K562 (cell line): ENCODE data around the gene C22orf39. TPM values are rescaled to one million over a fixed set of nuclear protein-coding genes. Genes with fewer than 3 reads are reported as not detected.

Experiments
- CBX2 ChIP-seq: fragments of 200-600 bp; sonication (generic); IDR thresholded peaks from one replicate; pipeline ENCODE4 v1.6.1; 2012; ENCODE audit warnings: mild to moderate bottlenecking, low read length, inconsistent platforms; ENCODE audit not compliant: insufficient read depth, poor library complexity, severe bottlenecking
- CTBP1 ChIP-seq: fragments of 450-650 bp; IDR thresholded peaks from 2 replicates; pipeline ENCODE4 v1.6.1; 2016; ENCODE audit warnings: borderline replicate concordance
- HDAC3 ChIP-seq: fragments of 450-650 bp; IDR thresholded peaks from 2 replicates; pipeline ENCODE4 v1.6.1; 2018; ENCODE audit warnings: borderline replicate concordance, mild to moderate bottlenecking, moderate library complexity; ENCODE audit not compliant: partially characterized antibody
- HLTF ChIP-seq: fragments of 450-650 bp; IDR thresholded peaks from 2 replicates; pipeline ENCODE4 v1.6.1; 2016
- HNRNPLL ChIP-seq: fragments of 200-400 bp; formaldehyde crosslinking; IDR thresholded peaks from 2 replicates; pipeline ENCODE4 v1.6.1; 2017; ENCODE audit warnings: low read length, low read depth, mild to moderate bottlenecking; ENCODE audit not compliant: poor library complexity, severe bottlenecking
- KDM2B ChIP-seq: fragments of 250-450 bp; sonication (Bioruptor Pico); IDR thresholded peaks from 2 replicates; pipeline ENCODE4 v1.8.0; 2021; ENCODE audit warnings: mild to moderate bottlenecking, moderate library complexity
- MCM7 ChIP-seq, 2 experiments: fragments of 450-650 bp; IDR thresholded peaks; 2 replicates each; pipeline ENCODE4 v1.6.1; 2016 to 2018
- NFE2L1 ChIP-seq: fragments of 450-650 bp; IDR thresholded peaks from 2 replicates; pipeline ENCODE4 v1.6.1; 2016; ENCODE audit warnings: missing genetic modification characterization, low read depth, mild to moderate bottlenecking, missing compliant biosample characterization, moderate library complexity, borderline replicate concordance
- NFYB ChIP-seq: IDR thresholded peaks from 2 replicates; pipeline ENCODE4 v1.6.1; 2011; ENCODE audit warnings: mild to moderate bottlenecking, moderate library complexity; ENCODE audit not compliant: insufficient read length; ENCODE audit errors: extremely low read depth
- PPARD ChIP-seq: fragments of 250-450 bp; sonication (Bioruptor Pico); IDR thresholded peaks from 2 replicates; pipeline ENCODE4 v1.8.0; 2022; ENCODE audit warnings: inconsistent platforms, mild to moderate bottlenecking, moderate library complexity
- PRPF4 ChIP-seq: fragments of 200-400 bp; formaldehyde crosslinking; IDR thresholded peaks from one replicate; pipeline ENCODE4 v1.6.1; 2017; ENCODE audit warnings: low read length, low read depth, mild to moderate bottlenecking; ENCODE audit not compliant: insufficient read depth, poor library complexity, severe bottlenecking
- SAP30 ChIP-seq: fragments of 200-600 bp; sonication (generic); IDR thresholded peaks from 2 replicates; pipeline ENCODE4 v1.6.1; 2012; ENCODE audit warnings: borderline replicate concordance, low read depth, mild to moderate bottlenecking, moderate library complexity, low read length, control low read depth, inconsistent platforms; ENCODE audit not compliant: insufficient read depth, poor library complexity, severe bottlenecking
- SMARCA4 ChIP-seq: fragments of 450-650 bp; IDR thresholded peaks from 2 replicates; pipeline ENCODE4 v1.6.1; 2016
- SMARCC2 ChIP-seq: fragments of 450-650 bp; IDR thresholded peaks from 2 replicates; pipeline ENCODE4 v1.6.1; 2017; ENCODE audit warnings: antibody characterized with exemption, moderate library complexity, mild to moderate bottlenecking, low read depth
- SNIP1 ChIP-seq: fragments of 450-650 bp; IDR thresholded peaks from 2 replicates; pipeline ENCODE4 v1.7.1; 2017; ENCODE audit warnings: low read depth, mild to moderate bottlenecking
- ZKSCAN3 ChIP-seq: fragments of 250-450 bp; sonication (Bioruptor Pico); IDR thresholded peaks from 2 replicates; pipeline ENCODE4 v1.4.0; 2020
- ZNF165 ChIP-seq: fragments of 250-450 bp; sonication (Bioruptor Pico); IDR thresholded peaks from 2 replicates; pipeline ENCODE4 v1.4.0; 2020; ENCODE audit warnings: borderline replicate concordance
- ZNF24 ChIP-seq: fragments of 450-650 bp; IDR thresholded peaks from 2 replicates; pipeline ENCODE4 v1.6.1; 2016
- ZNF316 ChIP-seq: fragments of 450-650 bp; IDR thresholded peaks from 2 replicates; pipeline ENCODE4 v1.6.1; 2016
- ZNF347 ChIP-seq: fragments of 450-650 bp; formaldehyde crosslinking; IDR thresholded peaks from 2 replicates; pipeline ENCODE4 v1.4.0; 2020; ENCODE audit warnings: low read depth, mild to moderate bottlenecking, moderate library complexity
- ZNF57 ChIP-seq: fragments of 450-650 bp; formaldehyde crosslinking; IDR thresholded peaks from 2 replicates; pipeline ENCODE4 v1.4.0; 2020; ENCODE audit warnings: mild to moderate bottlenecking, moderate library complexity
- ZZZ3 ChIP-seq: fragments of 450-650 bp; IDR thresholded peaks from 2 replicates; pipeline ENCODE4 v1.6.1; 2016; ENCODE audit warnings: antibody characterized with exemption, mild to moderate bottlenecking, moderate library complexity
- polyA plus RNA-seq, 8 experiments: library from polyadenylated mRNA; depleted of rRNA in 4 of 8; stranded (reverse) in 5 of 8; unstranded in 3 of 8; fragments of >200 nt; fragmentation: Nextera tagmentation in 2 of 8; fragmentation: Illumina TruSeq in 1 of 8; extraction: Ambion mirVana in 2 of 8; extraction: Trizol in 1 of 8; gene quantifications; 2 replicates each; pipeline versions ENCODE4 v1.2.1 to v1.2.3, GENCODE V29; 2011 to 2014; ENCODE audit warnings: inconsistent platforms in 1 of 8, missing spikeins in 1 of 8
- total RNA-seq, 7 experiments: library from RNA; depleted of rRNA in 6 of 7; stranded (reverse); fragments of >200 nt in 6 of 7; fragmentation: Illumina TruSeq in 2 of 7; extraction: Trizol in 2 of 7; gene quantifications; 2 replicates each; pipeline versions ENCODE4 v1.2.1 to v1.2.3, GENCODE V29; 2011 to 2021; ENCODE audit warnings: low replicate concordance in 1 of 7
- TF ChIP-seq, protein P1 (sequence below): fragments of 450-650 bp; IDR thresholded peaks from 2 replicates; pipeline ENCODE4 v1.6.1; 2018; ENCODE audit not compliant: partially characterized antibody
- TF ChIP-seq, protein P2 (sequence below): fragments of 450-650 bp; IDR thresholded peaks from 2 replicates; pipeline ENCODE4 v1.6.1; 2016; ENCODE audit warnings: borderline replicate concordance
- TF ChIP-seq, protein P3 (sequence below): fragments of 250-450 bp; sonication (Bioruptor Pico); IDR thresholded peaks from 2 replicates; pipeline ENCODE4 v1.8.0; 2021; ENCODE audit warnings: moderate library complexity, mild to moderate bottlenecking, inconsistent platforms

The C22orf39 gene
- total and polyA plus RNA-seq, 9 of the 15 experiments (the other 6 are each of a cell fraction or from before 2014, with no cell fraction given) = 20.4 to 139 (median 66.8) TPM

DNA sequence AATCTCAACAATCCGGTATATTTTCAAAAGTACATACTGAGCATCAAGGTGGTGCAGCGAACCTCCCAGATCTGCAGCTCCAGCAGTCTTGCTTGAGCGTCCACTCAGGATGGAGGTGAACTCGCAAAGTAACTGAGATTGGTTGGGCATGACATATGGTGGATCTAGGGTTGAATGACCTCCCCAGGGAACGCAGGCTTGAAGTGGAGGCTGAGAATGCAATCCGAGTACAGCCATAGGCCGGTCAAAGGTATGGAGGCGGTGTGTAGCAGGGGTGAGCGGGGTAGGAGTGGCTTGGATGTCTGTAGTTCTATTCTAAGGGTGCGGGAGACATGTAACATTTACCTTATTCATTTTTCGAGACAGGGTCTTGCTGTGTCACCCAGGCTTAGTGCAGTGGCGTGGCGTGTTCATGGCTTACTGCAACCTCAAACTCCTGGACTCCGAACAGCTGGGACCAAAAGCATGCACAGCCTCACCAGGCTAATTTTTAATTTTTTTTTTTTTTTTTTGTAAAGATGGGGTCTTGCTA is 631 bp upstream of the C22orf39 start (continued):
- TF ChIP-seq, protein P1, sequence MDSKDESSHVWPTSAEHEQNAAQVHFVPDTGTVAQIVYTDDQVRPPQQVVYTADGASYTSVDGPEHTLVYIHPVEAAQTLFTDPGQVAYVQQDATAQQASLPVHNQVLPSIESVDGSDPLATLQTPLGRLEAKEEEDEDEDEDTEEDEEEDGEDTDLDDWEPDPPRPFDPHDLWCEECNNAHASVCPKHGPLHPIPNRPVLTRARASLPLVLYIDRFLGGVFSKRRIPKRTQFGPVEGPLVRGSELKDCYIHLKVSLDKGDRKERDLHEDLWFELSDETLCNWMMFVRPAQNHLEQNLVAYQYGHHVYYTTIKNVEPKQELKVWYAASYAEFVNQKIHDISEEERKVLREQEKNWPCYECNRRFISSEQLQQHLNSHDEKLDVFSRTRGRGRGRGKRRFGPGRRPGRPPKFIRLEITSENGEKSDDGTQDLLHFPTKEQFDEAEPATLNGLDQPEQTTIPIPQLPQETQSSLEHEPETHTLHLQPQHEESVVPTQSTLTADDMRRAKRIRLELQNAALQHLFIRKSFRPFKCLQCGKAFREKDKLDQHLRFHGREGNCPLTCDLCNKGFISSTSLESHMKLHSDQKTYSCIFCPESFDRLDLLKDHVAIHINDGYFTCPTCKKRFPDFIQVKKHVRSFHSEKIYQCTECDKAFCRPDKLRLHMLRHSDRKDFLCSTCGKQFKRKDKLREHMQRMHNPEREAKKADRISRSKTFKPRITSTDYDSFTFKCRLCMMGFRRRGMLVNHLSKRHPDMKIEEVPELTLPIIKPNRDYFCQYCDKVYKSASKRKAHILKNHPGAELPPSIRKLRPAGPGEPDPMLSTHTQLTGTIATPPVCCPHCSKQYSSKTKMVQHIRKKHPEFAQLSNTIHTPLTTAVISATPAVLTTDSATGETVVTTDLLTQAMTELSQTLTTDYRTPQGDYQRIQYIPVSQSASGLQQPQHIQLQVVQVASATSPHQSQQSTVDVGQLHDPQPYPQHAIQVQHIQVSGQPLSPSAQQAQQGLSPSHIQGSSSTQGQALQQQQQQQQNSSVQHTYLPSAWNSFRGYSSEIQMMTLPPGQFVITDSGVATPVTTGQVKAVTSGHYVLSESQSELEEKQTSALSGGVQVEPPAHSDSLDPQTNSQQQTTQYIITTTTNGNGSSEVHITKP = no peak
- TF ChIP-seq, protein P2, sequence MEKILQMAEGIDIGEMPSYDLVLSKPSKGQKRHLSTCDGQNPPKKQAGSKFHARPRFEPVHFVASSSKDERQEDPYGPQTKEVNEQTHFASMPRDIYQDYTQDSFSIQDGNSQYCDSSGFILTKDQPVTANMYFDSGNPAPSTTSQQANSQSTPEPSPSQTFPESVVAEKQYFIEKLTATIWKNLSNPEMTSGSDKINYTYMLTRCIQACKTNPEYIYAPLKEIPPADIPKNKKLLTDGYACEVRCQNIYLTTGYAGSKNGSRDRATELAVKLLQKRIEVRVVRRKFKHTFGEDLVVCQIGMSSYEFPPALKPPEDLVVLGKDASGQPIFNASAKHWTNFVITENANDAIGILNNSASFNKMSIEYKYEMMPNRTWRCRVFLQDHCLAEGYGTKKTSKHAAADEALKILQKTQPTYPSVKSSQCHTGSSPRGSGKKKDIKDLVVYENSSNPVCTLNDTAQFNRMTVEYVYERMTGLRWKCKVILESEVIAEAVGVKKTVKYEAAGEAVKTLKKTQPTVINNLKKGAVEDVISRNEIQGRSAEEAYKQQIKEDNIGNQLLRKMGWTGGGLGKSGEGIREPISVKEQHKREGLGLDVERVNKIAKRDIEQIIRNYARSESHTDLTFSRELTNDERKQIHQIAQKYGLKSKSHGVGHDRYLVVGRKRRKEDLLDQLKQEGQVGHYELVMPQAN = peak; percentile 75; the same call in 1 of the 2 replicates
- TF ChIP-seq NFYB = no peak
- no peak for TF ChIP-seq MCM7 (IDR thresholded peaks at IDR 0.05)
- TF ChIP-seq ZNF347 (CRISPR knock-in tag) = no peak
- TF ChIP-seq HLTF = no peak
- TF ChIP-seq ZNF316 = peak; percentile 61
- no peak for TF ChIP-seq NFE2L1 (tag)
- TF ChIP-seq ZNF24 = no peak
- no peak for TF ChIP-seq PPARD (CRISPR knock-in tag)
- no peak for TF ChIP-seq PRPF4
- no peak for TF ChIP-seq ZZZ3
- no peak for TF ChIP-seq CBX2
- TF ChIP-seq SMARCC2 = no peak
- TF ChIP-seq HDAC3 = no peak
- TF ChIP-seq HNRNPLL = no peak
- TF ChIP-seq KDM2B = no peak
- TF ChIP-seq ZKSCAN3 (CRISPR knock-in tag) = no peak
- TF ChIP-seq SMARCA4 = peak; percentile 50; the same call in 1 of the 2 replicates
- no peak for TF ChIP-seq ZNF57 (CRISPR knock-in tag)
- no peak for TF ChIP-seq SNIP1
- peak; percentile 84 for TF ChIP-seq ZNF165
- TF ChIP-seq, protein P3, sequence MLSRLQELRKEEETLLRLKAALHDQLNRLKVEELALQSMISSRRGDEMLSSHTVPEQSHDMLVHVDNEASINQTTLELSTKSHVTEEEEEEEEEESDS = no peak
- peak; percentile 58 for TF ChIP-seq SAP30
- no peak for TF ChIP-seq CTBP1
